ENCODE data around the gene NR1I3.

DNA sequence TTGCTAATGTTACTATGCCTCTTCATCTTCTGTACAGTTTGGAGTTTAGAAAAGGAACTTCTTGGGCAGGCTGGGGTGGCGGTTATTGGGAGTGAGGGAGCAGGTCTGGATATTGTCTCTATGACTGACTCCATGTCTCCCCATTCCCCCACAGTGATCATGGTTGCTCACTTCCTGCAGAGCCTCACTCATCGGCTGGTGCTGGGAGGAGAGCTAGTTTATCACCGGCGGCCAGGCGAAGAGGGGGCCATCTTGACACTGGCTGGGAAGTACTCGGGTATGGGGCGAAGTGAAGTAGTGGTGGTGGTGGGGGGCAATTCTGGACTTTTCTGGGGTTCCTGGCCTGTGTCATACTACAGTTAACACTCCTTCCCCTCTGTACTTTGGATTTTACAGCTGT, 10.0 kb downstream of the NR1I3 start:
- TF ChIP-seq CTCF (IDR thresholded peaks at IDR 0.05), result no peak
- no peak for TF ChIP-seq POLR2A (IDR thresholded peaks at IDR 0.05)
